PFSK-1 (cell line): Measurements from ENCODE around the gene RFX4.

Source experiments
- FOXP2 ChIP-seq: optimal IDR thresholded peaks from 2 replicates; pipeline ENCODE3; 2011; ENCODE audit warnings: borderline replicate concordance, control low read depth, inconsistent platforms; ENCODE audit not compliant: insufficient read depth; ENCODE audit errors: extremely low read length, extremely low read depth
- POLR2AphosphoS5 ChIP-seq: IDR thresholded peaks from 2 replicates; pipeline ENCODE4 v1.6.1; 2012; ENCODE audit warnings: low read depth, mild to moderate bottlenecking, control low read depth, low read length, moderate library complexity
- SIN3A ChIP-seq: IDR thresholded peaks from 2 replicates; pipeline ENCODE4 v1.6.1; 2012; ENCODE audit warnings: mild to moderate bottlenecking, low read length, moderate library complexity, borderline replicate concordance; ENCODE audit not compliant: insufficient read depth
- TAF1 ChIP-seq: IDR thresholded peaks from 2 replicates; pipeline ENCODE4 v1.6.1; 2012; ENCODE audit warnings: low read length, control low read depth, borderline replicate concordance; ENCODE audit not compliant: insufficient read depth
- TF ChIP-seq, protein P1 (sequence below), 2 experiments: IDR thresholded peaks; 2 replicates each; pipeline versions ENCODE4 v1.6.1 to v1.8.0; 2011 to 2012; ENCODE audit warnings: low read depth in 2 of 2, low read length in 2 of 2, control low read depth in 1 of 2, inconsistent platforms in 1 of 2, mild to moderate bottlenecking in 1 of 2, moderate library complexity in 1 of 2; ENCODE audit not compliant: insufficient read depth in 1 of 2

The RFX4 gene

DNA sequence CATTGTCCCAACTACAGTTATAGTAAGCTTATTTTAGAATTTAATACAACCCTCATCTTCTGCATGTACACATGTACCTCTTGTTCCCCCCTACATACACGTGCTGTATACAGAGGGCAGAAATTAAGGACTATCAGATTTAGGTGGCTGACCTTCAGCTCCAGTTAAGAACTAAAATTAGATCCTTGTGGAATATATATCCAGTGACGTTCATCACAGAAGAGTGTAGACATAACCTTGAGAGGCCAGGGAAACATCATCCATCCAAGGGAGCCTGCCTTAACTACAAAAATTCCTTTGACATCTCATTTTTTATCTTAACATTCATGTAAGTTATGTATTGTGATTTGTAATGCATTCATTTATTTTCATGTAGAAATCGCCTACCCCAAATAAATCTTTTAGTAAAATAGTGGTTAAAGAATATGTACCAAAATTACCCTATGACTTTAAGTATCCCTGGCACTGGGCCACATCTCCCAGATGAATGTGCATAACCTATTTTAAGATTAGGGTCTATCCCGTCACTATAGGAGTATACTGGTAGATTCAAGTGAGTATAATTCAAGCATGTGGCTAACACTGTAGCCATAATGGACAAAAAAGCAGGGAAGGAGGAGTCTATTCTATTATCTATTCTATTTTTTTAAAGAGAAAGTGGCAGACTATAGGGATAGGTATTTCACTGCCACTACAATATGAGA lies 219.2 kb downstream of the RFX4 start:
- no peak for TF ChIP-seq TAF1
- no peak for TF ChIP-seq SIN3A
- no peak for TF ChIP-seq FOXP2
- TF ChIP-seq, protein P1, sequence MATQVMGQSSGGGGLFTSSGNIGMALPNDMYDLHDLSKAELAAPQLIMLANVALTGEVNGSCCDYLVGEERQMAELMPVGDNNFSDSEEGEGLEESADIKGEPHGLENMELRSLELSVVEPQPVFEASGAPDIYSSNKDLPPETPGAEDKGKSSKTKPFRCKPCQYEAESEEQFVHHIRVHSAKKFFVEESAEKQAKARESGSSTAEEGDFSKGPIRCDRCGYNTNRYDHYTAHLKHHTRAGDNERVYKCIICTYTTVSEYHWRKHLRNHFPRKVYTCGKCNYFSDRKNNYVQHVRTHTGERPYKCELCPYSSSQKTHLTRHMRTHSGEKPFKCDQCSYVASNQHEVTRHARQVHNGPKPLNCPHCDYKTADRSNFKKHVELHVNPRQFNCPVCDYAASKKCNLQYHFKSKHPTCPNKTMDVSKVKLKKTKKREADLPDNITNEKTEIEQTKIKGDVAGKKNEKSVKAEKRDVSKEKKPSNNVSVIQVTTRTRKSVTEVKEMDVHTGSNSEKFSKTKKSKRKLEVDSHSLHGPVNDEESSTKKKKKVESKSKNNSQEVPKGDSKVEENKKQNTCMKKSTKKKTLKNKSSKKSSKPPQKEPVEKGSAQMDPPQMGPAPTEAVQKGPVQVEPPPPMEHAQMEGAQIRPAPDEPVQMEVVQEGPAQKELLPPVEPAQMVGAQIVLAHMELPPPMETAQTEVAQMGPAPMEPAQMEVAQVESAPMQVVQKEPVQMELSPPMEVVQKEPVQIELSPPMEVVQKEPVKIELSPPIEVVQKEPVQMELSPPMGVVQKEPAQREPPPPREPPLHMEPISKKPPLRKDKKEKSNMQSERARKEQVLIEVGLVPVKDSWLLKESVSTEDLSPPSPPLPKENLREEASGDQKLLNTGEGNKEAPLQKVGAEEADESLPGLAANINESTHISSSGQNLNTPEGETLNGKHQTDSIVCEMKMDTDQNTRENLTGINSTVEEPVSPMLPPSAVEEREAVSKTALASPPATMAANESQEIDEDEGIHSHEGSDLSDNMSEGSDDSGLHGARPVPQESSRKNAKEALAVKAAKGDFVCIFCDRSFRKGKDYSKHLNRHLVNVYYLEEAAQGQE (IDR thresholded peaks at IDR 0.05; ENCODE audit: insufficient read depth in 1 of 2, low read depth in 2 of 2, low read length in 2 of 2) = no peak
- no peak for TF ChIP-seq POLR2AphosphoS5

DNA sequence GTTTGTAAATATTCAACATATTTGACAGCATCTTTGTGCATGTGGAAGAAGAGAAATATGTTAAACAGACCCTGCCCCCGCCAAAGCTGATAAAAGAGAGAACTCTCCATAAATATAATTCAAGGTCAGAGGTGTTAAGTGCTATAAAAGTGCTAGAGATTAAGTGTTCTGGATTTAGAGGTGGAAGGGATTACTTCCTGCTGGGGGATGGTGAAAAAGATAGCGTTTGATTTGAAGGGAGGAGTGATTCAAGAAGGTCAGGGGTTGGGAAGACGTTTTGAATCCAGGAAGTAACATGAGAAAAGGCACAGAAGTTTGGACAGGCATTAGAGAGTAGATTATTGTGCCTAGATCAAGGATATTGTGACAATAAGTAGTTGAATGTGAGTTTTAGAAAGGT lies 221.9 kb downstream of the RFX4 start:
- TF ChIP-seq SIN3A (no peak), POLR2AphosphoS5 (no peak), TAF1 (no peak), FOXP2 (no peak)
- TF ChIP-seq, protein P1 (IDR thresholded peaks at IDR 0.05; ENCODE audit: insufficient read depth in 1 of 2, low read depth in 2 of 2, low read length in 2 of 2) = no peak
